Measurements from ENCODE around the gene SMARCB1.

The SMARCB1 gene

GRCh38 chr22:23772315-23772648 is 14.5 kb upstream of the SMARCB1 start:
- Histone ChIP-seq H4K20me1 (ENCODE audit: low read depth, low read length) (no peaks in the 10 kb centered on the region), H3K4me2 (ENCODE audit: low read depth, low read length, poor library complexity, severe bottlenecking) (peak overlapping the region; percentile 67), H3F3A (ENCODE audit: insufficient read depth) (peaks cover 8% of the 10 kb centered on the region), H3K36me3 (ENCODE audit: low read length) (no peaks in the 10 kb centered on the region), H3K4me3 (ENCODE audit: insufficient read depth, low read length, poor library complexity, severe bottlenecking) (peak overlapping the region; percentile 42), H3K27me3 (ENCODE audit: low read length) (no peaks in the 10 kb centered on the region), H3K79me2 (ENCODE audit: insufficient read depth, low read length) (no peaks in the 10 kb centered on the region; the same call in 1 of the 2 replicates), H3K27ac (ENCODE audit: low read depth, low read length) (no peak overlapping the region), H3K9ac (ENCODE audit: low read length) (peak overlapping the region; percentile 43; the same call in 1 of the 2 replicates), H2AFZ (ENCODE audit: low read depth, low read length, severe bottlenecking) (no peak overlapping the region), H3K9me2 (replicated peaks; ENCODE audit: insufficient read depth, low read length) (no peaks in the 10 kb centered on the region), H3K9me3 (ENCODE audit: insufficient read depth, low read length) (no peaks in the 10 kb centered on the region)
- TF ChIP-seq EZH2phosphoT487 (conservative IDR thresholded peaks at IDR 0.05; ENCODE audit: low read length) (no peak), CTCF (IDR thresholded peaks at IDR 0.05; ENCODE audit: insufficient read depth, low read length, poor library complexity, severe bottlenecking) (no peak)

- Histone ChIP-seq H3K36me3 (ENCODE audit: low read length) (no peaks in the 10 kb centered on the region), H3K9ac (ENCODE audit: low read length) (peak within 1 kb of the TSS; percentile 43; the same call in 1 of the 2 replicates), H3K4me2 (ENCODE audit: low read depth, low read length, poor library complexity, severe bottlenecking) (peak within 1 kb of the TSS; percentile 67), H3K9me2 (replicated peaks; ENCODE audit: insufficient read depth, low read length) (no peaks in the 10 kb centered on the region), H3K9me3 (ENCODE audit: insufficient read depth, low read length) (no peaks in the 10 kb centered on the region), H3K4me3 (ENCODE audit: insufficient read depth, low read length, poor library complexity, severe bottlenecking) (peak within 1 kb of the TSS; percentile 42), H4K20me1 (ENCODE audit: low read depth, low read length) (no peaks in the 10 kb centered on the region), H2AFZ (ENCODE audit: low read depth, low read length, severe bottlenecking) (no peak within 1 kb of the TSS), H3K27me3 (ENCODE audit: low read length) (no peaks in the 10 kb centered on the region), H3F3A (ENCODE audit: insufficient read depth) (peaks cover 8% of the 10 kb centered on the region), H3K79me2 (ENCODE audit: insufficient read depth, low read length) (no peaks in the 10 kb centered on the region), H3K27ac (ENCODE audit: low read depth, low read length) (no peak within 1 kb of the TSS)
- TF ChIP-seq EZH2phosphoT487 (conservative IDR thresholded peaks at IDR 0.05; ENCODE audit: low read length), result no peak
- no peak for TF ChIP-seq CTCF (IDR thresholded peaks at IDR 0.05; ENCODE audit: insufficient read depth, low read length, poor library complexity, severe bottlenecking)
Measured at GRCh38 chr22:23772649-23773473, 13.9 kb upstream of the SMARCB1 start, which contains the start of gene MMP11. Gene MMP11 (plus strand): TSS chr22:23772849. CDS start chr22:23772871, 22 bp downstream.

GRCh38 chr22:23773483-23774113 is 13.2 kb upstream of the SMARCB1 start:
- no peak overlapping the region for H3K27ac ChIP-seq (ENCODE audit: low read depth, low read length)

More at GRCh38 chr22:23773483-23774113, 13.2 kb upstream of the SMARCB1 start:
- Histone ChIP-seq H3K9me3 (ENCODE audit: insufficient read depth, low read length) (no peaks in the 10 kb centered on the region), H3K27me3 (ENCODE audit: low read length) (no peaks in the 10 kb centered on the region), H4K20me1 (ENCODE audit: low read depth, low read length) (no peaks in the 10 kb centered on the region), H3K36me3 (ENCODE audit: low read length) (no peaks in the 10 kb centered on the region), H3K79me2 (ENCODE audit: insufficient read depth, low read length) (no peaks in the 10 kb centered on the region), H3K4me3 (ENCODE audit: insufficient read depth, low read length, poor library complexity, severe bottlenecking) (no peak overlapping the region), H3K9me2 (replicated peaks; ENCODE audit: insufficient read depth, low read length) (no peaks in the 10 kb centered on the region), H2AFZ (ENCODE audit: low read depth, low read length, severe bottlenecking) (no peak overlapping the region), H3F3A (ENCODE audit: insufficient read depth) (peaks cover 8% of the 10 kb centered on the region), H3K4me2 (ENCODE audit: low read depth, low read length, poor library complexity, severe bottlenecking) (no peak overlapping the region), H3K9ac (ENCODE audit: low read length) (no peak overlapping the region)
- TF ChIP-seq CTCF (IDR thresholded peaks at IDR 0.05; ENCODE audit: insufficient read depth, low read length, poor library complexity, severe bottlenecking), result no peak
- TF ChIP-seq EZH2phosphoT487 (conservative IDR thresholded peaks at IDR 0.05; ENCODE audit: low read length), result no peak

Data from SU-DHL-6 (cell line).